GM11168 (cell line): ENCODE results near the gene KRTAP9-6.
"Not testable (repeated sequence)": the region's sequence is repeated elsewhere in the genome, so short reads cannot be mapped to it uniquely, and the experiment has no call there.

Experiments
- in situ Hi-C: fragments of 300-500 bp; cut with MboI; formaldehyde crosslinking; loops from one replicate; pipeline ENCODE4 v1.12.0; 2022; ENCODE audit warnings: low sequenced_read_pairs; ENCODE audit not compliant: unreplicated experiment

Gene KRTAP9-6

DNA sequence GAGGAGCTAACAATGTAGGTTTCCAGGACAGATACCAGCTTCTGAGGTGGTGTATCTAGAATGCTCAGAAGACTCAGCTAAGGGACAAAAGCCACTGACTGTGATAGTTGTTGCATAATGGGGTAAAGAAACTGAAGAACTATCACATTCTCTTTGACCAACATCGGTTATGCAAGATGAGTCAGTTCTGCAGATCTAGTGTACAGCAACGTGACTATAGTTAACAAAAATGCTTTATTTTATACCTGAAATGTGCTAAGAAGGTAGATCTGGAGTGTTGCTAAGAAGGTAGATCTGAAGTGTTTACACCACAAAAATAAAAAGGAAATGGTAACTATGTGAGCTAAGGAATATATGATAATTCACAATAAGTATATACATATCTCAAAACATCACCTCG is 2.5 kb downstream of the KRTAP9-6 start:
- in situ Hi-C loops = no loop called here

DNA sequence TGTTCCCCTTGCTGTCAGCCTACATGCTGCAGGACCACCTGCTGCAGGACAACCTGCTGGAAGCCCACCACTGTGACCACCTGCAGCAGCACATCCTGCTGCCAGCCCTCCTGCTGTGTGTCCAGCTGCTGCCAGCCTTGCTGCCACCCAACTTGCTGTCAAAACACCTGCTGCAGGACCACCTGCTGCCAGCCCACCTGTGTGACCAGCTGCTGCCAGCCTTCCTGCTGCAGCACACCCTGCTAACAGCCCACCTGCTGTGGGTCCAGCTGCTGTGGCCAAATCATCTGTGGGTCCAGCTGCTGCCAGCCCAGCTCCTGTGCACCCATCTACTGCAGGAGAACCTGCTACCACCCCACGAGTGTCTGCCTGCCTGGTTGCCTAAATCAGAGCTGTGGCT is 6.1 kb downstream of the KRTAP9-6 start:
- in situ Hi-C loops = not testable (repeated sequence)

GRCh38 chr17:41271858-41272257 is 6.7 kb downstream of the KRTAP9-6 start:
- in situ Hi-C loops = no loop called here

- in situ Hi-C loops = not testable (repeated sequence)
Measured at GRCh38 chr17:41275648-41276190, 10.5 kb downstream of the KRTAP9-6 start, which contains the start of gene KRTAP9-7. Gene KRTAP9-7, plus strand, starts transcription at chr17:41275698. Its CDS starts 0 bp downstream, at chr17:41275698.

- in situ Hi-C loops = no loop called here
Measured at GRCh38 chr17:41278176-41278955, 13.2 kb downstream of the KRTAP9-6 start.

GRCh38 chr17:41284043-41284442 is 18.9 kb downstream of the KRTAP9-6 start:
- in situ Hi-C loops = no loop called here

- in situ Hi-C loops = no loop called here
Measured at GRCh38 chr17:41284546-41284945, 19.4 kb downstream of the KRTAP9-6 start.

GRCh38 chr17:41287050-41287449 is 21.9 kb downstream of the KRTAP9-6 start:
- in situ Hi-C loops = no loop called here

- in situ Hi-C loops = no loop called here
Measured at GRCh38 chr17:41294016-41294415, 28.8 kb downstream of the KRTAP9-6 start.

DNA sequence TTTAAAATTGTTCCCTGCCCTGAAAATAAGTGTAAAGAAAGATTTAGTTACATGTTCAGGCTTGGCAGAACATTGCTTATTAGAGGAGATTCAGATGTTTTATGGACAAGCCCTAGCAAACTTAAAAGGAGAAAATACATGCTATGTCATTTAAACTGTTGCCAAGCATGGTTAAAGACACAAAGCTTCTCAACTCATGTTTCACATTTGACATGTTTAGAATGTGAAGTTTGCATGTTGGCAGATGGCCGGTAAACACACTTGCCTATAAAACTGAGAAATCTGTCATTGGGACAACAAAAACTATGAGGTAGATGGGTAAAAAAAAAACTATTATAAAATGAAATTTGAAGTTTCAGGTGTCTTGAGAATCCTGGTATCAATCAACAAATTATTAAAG is 31.7 kb downstream of the KRTAP9-6 start:
- in situ Hi-C loops = no loop called here

DNA sequence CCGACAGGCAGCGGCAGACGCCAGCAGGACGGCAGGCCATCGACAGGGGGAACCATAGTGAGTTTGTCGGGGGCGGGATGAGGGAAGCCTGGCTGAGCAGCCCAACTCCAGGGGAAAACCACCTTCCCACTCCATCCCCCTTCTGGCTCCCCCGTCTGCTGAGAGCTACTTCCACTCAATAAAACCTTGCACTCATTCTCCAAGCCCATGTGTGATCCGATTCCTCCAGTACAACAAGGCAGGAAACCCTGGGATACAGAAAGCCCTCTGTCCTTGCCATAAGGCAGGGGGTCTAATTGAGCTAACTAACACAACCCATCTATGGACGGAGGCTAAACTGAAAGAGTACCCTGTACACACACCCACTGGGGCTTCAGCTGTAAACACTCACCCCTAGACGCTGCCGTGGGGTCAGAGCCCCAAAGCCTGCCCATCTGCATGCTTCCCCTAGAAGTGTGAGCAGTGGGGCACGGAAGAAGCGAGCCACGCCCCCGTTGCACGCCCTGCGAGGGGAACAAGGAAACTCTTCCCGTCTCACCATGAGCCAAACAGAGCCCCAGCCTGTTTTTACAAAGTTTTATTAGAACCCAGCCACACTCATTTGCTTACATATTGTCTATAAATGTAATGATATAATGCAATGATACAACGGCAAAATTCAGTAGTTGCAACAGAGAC is 33.4 kb downstream of the KRTAP9-6 start:
- in situ Hi-C loops = no loop called here

DNA sequence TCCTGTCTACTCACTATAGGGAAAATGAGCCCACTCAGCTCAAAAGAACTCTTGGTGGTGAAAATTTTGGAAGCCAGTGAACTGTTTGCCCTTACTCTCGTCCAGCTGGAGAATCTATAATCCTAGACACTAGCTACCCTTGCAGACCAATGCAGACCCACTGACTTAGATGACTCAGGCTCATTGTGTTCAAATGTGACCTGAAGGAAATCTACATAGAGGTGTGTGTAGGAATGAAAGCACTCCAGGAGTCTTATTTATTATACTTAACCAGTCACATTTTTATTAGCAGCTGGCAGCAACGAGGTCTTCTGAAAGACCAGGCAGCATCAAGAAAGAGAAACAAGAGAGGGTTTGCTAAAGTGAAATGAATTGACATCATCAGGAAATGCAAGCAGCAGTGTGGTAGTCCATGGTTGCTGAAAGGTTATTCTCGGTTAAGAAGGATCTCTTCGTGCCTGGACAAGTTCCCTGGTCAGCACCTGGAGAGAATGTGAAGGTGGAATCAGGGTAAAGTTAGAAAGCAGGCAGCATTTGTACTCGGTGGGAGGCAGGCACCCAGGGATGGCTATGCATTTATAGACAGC is 36.1 kb downstream of the KRTAP9-6 start:
- in situ Hi-C loops = loop anchor here (25.0 kb wide), 1 partner anchor 389 kb away; no protein-coding TSS in a partner anchor

DNA sequence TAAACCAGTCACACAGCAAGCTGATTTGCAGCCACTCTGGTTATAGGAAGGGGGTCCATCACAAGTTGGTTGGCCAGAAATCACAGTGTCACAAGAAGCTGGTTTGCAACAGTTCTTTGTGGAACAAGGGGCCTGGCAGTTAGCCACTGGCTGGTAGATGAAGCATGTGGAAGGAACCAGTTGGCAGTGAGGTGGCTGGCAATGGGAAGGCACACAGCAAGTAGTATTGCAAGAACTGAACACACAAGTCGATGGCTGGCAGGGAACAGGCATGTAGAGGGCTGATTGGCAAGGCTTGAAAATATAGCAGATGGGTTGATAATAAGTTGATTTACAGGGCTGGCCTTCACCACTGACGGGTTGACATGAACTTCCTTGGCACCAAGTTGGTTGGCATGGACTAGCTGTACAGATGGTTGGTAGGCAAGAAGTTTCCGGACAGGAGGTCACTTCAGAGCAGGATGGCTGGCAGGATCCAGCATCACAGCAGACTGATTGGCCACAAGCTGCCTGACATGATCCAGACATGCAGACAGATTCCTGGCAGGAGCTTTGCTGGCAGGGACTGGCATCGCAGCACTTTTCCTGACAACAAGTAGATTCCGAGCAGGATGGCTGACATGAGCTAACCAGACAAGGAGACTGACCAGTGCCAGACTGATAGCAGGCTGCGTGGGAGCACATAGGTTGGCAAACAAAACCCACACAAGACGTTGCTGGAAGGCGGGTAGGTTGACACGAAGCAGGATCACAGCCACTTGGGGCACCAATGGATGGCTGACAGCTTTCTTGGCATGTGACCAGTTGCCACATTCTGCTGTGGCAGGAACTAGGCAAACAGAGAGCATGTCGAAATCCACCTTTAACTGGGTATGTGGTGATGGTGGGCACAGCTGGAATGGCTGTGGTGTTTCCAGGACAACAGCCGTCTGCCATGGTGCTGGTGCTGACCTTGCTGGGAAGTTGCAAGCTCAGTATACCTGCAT is 37.0 kb downstream of the KRTAP9-6 start, which contains the start of gene KRTAP29-1:
KRTAP29-1 (minus strand) TSS at position 936 of the 986 bp plus-strand sequence; CDS start at position 936, 0 bp downstream.
- in situ Hi-C loops = loop anchor here (25.0 kb wide), 1 partner anchor 390 kb away; no protein-coding TSS in a partner anchor

DNA sequence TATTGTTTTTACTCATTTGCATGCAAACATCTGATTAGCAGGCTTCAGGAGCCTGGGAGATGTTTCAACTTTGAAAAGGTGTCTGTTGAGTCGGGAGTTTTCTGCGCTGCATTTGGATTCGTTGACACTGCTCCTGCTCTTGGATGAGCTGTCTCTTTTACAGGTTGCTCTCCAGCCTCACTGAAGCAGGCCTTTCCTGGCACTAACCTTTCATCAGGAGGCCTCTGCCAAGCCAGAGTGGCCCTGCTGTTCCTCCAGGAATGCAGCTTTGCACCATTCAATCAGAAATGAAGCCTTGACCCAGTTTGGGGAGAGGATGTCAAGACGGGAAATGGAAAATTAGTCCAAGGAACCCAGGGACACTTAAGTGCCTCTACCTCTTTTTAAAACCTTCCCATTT is 37.8 kb downstream of the KRTAP9-6 start:
- in situ Hi-C loops = loop anchor here (25.0 kb wide), 1 partner anchor 391 kb away; no protein-coding TSS in a partner anchor

DNA sequence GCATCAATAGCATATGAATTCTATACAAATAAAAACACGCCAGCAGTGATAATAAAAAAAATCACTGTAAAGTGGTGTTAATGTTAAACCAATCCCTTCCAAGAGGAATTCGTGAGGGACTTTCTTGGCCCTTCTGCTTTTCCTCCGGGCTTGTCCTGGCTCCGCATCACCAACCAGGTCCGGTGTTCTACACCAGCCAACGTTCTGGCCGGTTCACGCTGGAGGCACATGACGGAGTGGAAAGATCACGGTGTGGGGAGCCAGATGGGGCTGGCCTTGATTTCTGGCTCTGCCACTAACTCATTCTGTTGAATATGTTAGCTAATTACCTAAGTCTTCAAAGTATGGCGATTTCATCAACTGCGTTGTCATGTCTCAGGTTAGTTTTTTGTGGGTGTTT is 38.9 kb downstream of the KRTAP9-6 start:
- in situ Hi-C loops = loop anchor here (25.0 kb wide), 1 partner anchor 392 kb away; no protein-coding TSS in a partner anchor

GRCh38 chr17:41307647-41308046 is 42.5 kb downstream of the KRTAP9-6 start:
- in situ Hi-C loops = loop anchor here (25.0 kb wide), 1 partner anchor 395 kb away; no protein-coding TSS in a partner anchor

DNA sequence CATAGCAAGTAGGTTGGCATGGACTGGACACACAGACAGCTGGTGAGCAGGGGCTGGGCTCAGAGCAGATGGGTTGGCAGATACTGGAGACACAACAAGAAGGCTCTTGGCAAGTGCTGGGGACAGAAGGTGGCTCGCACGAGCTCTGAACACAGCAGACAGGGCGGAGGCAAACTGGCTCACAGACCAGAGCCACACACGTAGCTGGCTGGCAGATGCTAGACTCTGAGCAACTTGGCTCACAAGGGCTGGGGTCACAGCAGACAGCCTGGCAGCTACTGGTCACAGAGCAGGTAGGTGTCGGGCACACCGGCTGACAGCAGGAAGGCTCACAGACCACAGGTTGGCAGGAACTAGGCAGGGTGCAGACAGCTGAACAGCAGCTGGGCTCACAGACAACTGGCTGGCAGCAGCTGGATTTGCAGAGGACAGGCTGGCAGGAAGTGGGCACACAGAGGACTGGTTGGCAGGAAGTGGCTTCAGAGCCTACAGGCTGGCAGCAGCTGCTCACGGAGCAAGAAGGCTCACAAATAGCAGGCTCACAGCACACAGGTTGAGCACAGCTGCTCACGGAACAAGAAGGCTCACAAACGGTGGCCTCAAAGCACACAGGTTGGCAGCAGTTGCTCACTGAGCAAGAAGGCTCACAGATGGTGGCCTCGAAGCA is 43.2 kb downstream of the KRTAP9-6 start:
- in situ Hi-C loops = loop anchor here (25.0 kb wide), 1 partner anchor 396 kb away; no protein-coding TSS in a partner anchor

DNA sequence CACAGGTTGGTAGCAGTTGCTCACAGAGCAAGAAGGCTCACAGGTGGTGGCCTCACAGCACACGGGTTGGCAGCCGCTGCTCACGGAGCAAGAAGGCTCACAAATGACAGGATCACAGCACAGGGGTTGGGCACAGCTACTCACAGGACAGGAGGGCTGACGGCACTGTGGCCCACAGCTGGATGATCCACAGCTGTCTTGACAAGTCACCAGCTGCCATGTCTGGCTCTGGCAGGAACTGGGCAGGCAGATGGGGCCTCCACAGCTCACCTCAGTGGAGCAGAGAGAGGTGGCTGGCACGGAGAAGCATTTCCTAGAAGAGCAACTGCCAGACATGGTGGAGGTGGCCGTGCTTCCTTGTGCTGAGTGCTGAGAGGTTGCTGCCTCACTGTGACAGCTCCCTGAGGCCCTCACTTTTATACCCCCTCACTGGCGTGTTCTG is 43.8 kb downstream of the KRTAP9-6 start, which contains the start of gene KRTAP16-1:
KRTAP16-1 (minus strand) TSS at position 392 of the 442 bp plus-strand sequence; CDS start at position 336, 56 bp downstream.
- in situ Hi-C loops = loop anchor here (25.0 kb wide), 1 partner anchor 397 kb away; no protein-coding TSS in a partner anchor
